GM12801 (cell line): ENCODE data around the gene PHKG2.

ENCODE experiments used
- TF ChIP-seq, protein P1 (sequence below): IDR thresholded peaks from one replicate; pipeline ENCODE4 v1.5.1; 2011; ENCODE audit warnings: control low read depth; ENCODE audit not compliant: insufficient read length; ENCODE audit errors: extremely low read depth

Gene PHKG2

DNA sequence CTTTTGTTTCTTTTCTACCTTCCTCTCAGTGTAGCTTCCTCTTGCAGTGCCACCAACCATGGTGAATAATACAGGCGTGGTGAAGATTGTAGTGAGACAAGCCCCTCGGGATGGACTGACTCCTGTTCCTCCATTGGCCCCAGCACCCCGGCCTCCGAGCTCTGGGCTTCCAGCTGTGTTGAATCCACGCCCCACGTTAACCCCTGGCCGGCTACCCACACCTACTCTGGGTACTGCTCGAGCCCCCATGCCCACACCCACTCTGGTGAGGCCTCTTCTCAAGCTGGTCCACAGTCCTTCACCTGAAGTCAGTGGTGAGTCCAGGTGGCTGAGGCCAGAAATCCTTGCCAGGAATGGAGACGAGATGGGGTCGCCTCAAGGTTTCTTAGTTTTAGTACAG, 25.3 kb upstream of the PHKG2 start:
- TF ChIP-seq, protein P1, sequence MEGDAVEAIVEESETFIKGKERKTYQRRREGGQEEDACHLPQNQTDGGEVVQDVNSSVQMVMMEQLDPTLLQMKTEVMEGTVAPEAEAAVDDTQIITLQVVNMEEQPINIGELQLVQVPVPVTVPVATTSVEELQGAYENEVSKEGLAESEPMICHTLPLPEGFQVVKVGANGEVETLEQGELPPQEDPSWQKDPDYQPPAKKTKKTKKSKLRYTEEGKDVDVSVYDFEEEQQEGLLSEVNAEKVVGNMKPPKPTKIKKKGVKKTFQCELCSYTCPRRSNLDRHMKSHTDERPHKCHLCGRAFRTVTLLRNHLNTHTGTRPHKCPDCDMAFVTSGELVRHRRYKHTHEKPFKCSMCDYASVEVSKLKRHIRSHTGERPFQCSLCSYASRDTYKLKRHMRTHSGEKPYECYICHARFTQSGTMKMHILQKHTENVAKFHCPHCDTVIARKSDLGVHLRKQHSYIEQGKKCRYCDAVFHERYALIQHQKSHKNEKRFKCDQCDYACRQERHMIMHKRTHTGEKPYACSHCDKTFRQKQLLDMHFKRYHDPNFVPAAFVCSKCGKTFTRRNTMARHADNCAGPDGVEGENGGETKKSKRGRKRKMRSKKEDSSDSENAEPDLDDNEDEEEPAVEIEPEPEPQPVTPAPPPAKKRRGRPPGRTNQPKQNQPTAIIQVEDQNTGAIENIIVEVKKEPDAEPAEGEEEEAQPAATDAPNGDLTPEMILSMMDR, result no peak

DNA sequence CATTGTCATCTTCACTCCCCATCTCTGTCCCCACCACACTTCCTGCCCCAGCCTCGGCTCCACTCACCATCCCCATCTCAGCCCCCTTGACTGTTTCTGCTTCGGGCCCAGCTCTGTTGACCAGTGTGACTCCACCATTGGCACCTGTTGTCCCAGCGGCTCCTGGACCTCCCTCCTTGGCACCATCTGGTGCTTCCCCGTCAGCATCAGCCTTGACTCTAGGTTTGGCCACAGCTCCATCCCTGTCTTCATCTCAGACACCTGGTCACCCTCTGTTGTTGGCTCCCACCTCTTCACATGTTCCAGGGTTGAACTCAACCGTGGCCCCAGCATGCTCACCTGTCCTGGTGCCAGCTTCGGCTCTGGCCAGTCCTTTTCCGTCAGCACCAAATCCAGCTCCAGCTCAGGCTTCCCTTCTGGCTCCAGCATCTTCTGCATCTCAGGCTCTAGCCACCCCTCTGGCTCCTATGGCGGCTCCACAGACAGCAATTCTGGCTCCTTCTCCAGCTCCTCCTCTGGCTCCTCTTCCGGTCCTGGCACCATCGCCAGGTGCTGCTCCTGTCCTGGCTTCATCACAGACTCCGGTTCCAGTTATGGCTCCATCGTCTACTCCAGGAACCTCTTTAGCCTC, 24.4 kb upstream of the PHKG2 start:
- TF ChIP-seq, protein P1, result no peak

DNA sequence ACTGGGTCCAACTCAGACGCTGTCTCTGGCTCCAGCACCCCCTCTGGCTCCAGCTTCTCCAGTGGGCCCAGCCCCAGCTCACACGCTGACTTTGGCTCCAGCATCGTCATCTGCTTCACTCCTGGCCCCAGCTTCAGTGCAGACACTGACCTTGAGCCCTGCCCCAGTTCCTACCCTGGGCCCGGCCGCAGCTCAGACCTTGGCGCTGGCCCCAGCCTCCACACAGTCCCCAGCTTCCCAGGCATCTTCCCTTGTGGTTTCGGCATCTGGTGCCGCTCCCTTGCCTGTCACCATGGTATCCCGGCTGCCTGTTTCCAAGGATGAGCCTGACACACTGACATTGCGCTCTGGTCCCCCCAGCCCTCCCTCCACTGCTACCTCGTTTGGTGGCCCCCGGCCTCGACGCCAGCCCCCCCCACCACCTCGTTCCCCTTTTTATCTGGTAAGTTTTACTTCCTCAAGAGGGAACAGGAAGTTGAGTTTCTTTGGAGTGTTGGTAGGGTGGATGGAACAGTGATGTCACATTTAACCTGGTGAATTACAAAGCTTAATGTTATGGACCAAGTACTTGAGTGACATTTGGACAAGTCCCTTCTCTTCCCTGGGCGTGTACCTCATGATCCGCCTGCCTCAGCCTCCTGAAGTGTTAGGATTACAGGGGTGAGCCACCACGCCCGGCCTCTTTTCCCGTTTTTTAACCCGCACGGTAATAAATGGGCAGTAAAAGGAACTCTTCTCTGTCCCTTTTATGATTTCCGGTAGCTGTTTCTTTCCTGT, 23.4 kb upstream of the PHKG2 start:
- TF ChIP-seq, protein P1, result no peak

DNA sequence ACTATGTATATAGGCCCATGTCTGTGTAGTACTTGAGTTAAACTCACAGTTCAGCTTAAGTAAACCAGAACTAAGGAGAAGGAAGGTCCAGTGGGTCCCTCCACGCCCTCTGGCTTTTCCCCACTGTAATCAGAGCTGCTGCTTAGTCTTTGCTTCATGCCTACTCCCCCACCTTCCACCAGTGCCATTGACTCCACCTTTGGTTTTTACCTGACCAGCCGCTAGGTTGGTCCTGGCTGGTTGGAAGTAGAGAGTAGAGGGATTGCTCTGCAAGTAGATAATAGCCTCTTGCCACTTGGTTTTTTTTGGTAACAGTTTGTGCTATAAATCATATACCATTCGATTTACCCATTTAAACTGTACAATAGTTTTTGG, 22.8 kb upstream of the PHKG2 start:
- TF ChIP-seq, protein P1, result no peak

DNA sequence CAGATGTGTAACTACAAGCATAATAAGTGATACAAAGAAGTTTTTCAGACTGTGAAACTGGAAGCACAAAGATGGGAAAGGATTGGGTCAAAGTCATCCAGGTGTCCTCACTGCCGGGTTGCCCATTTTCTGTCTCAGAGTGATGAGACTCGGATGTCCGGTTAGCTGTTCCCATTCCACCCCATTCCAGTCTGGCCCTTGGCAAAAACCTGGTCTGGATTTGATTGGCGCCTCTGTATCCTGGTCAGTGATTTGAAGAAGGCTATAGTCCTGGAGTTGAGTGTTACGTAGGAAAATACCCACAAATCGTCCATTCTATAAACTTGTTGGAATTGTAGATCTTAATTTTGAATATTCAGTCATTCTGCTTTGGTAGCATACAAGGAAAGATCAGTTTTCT, 19.9 kb upstream of the PHKG2 start:
- TF ChIP-seq, protein P1, result no peak

DNA sequence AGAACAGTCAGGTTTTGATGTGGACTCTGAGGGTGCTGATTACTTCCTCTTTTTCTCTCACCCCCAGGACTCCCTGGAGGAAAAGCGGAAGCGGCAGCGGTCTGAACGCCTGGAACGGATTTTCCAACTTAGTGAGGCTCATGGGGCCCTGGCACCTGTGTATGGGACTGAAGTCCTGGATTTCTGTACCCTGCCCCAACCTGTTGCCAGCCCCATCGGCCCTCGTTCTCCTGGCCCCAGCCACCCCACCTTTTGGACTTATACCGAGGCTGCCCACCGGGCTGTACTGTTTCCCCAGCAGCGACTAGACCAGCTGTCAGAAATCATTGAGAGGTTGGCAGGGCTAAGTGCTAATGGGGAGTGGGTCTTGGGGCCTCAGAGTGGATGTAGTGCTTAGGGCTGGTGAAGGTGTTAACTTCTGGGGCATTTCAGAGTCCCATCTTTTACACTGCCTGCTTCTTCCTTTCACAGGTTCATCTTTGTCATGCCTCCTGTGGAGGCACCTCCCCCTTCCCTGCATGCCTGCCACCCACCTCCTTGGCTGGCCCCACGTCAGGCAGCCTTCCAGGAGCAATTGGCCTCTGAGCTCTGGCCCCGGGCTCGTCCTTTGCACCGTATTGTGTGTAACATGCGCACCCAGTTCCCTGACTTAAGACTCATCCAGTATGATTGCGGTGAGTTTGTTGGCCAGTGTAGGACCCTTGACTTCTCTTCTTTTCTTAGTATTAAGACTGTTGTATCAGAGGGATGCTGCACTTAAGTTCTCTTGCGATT, 19.1 kb upstream of the PHKG2 start:
- TF ChIP-seq, protein P1, result no peak

DNA sequence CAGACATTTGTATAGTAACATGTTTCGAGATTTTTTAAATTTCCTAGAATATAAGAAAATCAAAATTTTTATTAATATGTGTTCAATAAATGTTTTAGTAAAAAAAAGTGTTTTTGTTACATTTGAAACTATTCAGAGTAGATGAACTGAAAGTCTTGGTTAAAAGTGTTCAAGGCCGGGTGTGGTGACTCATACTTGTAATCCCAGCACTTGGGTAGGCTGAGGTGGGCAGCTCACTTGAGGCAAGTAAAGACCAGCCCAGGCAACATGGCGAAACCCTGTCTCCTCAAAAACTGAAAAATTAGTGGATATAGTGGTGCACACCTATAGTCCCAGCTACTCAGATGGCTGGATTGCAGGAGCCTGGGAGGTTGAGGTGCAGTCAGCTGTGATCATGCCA, 16.8 kb upstream of the PHKG2 start:
- TF ChIP-seq, protein P1, result no peak
